Measurements from ENCODE around the gene MS4A7. TPM values are rescaled to one million over a fixed set of nuclear protein-coding genes. Genes with fewer than 3 reads are reported as not detected.
A peak's percentile ranks its signal among the peaks of the same experiment; 100 is the strongest.
"Not testable (repeated sequence)": the region's sequence is repeated elsewhere in the genome, so short reads cannot be mapped to it uniquely, and the experiment has no call there.

Gene MS4A7
- total RNA-seq, 2 experiments from 2014 or later: 0.54 to 2.4 TPM

DNA sequence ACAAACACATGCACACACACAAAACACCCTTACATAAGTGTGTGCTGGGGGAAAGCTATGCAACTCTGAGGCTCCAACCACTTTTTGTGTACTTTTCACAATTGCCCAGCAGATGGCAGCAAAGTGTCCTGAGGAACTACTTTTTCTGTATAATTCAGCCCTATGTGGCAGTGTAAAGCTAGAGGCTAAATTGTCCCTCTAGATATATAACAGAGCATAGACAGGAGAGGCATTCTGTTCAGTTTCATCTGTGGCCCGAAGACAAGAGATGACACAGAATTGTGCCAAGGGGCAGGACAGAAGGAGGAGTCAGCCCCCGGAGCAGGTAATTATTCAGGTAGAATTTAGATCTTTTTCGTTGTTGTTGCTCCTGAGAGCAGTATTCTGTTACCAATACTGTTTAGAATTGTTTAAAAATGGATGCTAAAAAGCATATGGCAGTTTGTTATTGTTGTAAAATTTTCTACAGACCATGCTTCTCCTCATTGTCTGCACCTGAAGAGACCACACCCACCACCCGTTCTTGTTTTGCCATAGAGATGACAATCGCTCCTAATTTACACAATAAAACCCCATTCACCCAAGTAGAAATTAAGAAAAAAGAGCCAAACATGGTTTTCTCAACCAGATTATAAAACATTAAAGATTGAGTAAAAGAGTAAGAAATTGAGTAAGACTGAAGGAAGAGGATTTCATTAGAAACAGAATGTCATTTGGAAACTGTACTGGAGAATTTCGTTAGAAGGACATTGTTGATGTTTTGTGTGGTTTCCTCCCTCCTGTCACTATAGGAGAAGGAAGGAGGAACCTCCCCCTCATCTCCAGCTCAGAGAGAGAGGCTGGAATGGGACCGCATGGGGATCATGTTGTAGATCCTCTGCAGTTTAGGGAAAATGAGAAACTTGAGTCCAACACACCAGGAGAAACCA, 14.5 kb upstream of the MS4A7 start:
- Histone ChIP-seq H3K27ac (ENCODE audit: low read depth, low read length, poor library complexity, severe bottlenecking) (peak overlapping the region; percentile 43), H4K20me1 (ENCODE audit: insufficient read depth, low read length) (no peaks in the 10 kb centered on the region), H3K9me3 (ENCODE audit: low read length) (peaks cover 33% of the 10 kb centered on the region), H3K36me3 (ENCODE audit: insufficient read depth, low read length) (peaks cover 5% of the 10 kb centered on the region; the same call in 1 of the 2 replicates), H3K4me2 (ENCODE audit: low read length) (peak overlapping the region; percentile 62), H3K79me2 (ENCODE audit: insufficient read depth, low read depth, low read length) (no peaks in the 10 kb centered on the region), H3K9me2 (ENCODE audit: insufficient read depth, low read length) (no peaks in the 10 kb centered on the region), H2AFZ (ENCODE audit: low read length) (peak overlapping the region; percentile 58; the same call in 1 of the 2 replicates), H3K4me3 (ENCODE audit: low read depth, low read length, poor library complexity, severe bottlenecking) (peak overlapping the region; percentile 25), H3K4me1 (ENCODE audit: insufficient read depth, low read length, poor library complexity, severe bottlenecking) (peaks cover 51% of the 10 kb centered on the region)
- intact Hi-C loops (cut with micrococcal nuclease; ENCODE audit: unreplicated experiment): loop anchor here (1.0 to 2.0 kb wide), 4 partner anchors 91 to 254 kb away; partner anchors contain the start of gene MS4A1
- TF ChIP-seq EZH2phosphoT487 (IDR thresholded peaks at IDR 0.05; ENCODE audit: borderline replicate concordance, low read depth, low read length): no peak
- TF ChIP-seq, protein P1, sequence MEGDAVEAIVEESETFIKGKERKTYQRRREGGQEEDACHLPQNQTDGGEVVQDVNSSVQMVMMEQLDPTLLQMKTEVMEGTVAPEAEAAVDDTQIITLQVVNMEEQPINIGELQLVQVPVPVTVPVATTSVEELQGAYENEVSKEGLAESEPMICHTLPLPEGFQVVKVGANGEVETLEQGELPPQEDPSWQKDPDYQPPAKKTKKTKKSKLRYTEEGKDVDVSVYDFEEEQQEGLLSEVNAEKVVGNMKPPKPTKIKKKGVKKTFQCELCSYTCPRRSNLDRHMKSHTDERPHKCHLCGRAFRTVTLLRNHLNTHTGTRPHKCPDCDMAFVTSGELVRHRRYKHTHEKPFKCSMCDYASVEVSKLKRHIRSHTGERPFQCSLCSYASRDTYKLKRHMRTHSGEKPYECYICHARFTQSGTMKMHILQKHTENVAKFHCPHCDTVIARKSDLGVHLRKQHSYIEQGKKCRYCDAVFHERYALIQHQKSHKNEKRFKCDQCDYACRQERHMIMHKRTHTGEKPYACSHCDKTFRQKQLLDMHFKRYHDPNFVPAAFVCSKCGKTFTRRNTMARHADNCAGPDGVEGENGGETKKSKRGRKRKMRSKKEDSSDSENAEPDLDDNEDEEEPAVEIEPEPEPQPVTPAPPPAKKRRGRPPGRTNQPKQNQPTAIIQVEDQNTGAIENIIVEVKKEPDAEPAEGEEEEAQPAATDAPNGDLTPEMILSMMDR (conservative IDR thresholded peaks at IDR 0.05; ENCODE audit: low read length): peak; percentile 96
- ChIA-PET CTCF (ENCODE audit: unreplicated experiment) (interaction anchor here (0.6 to 3.5 kb wide), 9 partner anchors 15 to 249 kb away, joined by 3 to 26 read pairs (median 4); partner anchors contain the start of genes MS4A1 and MS4A12), POLR2A (interaction anchor here (0.6 to 3.0 kb wide), 11 partner anchors 14 to 246 kb away, joined by 3 to 18 read pairs (median 3); partner anchors contain the start of genes MS4A1 and MS4A7)
- TSS peak; percentile 89 for BruUV-seq (replicated peaks)
- DNase-seq (ENCODE audit: low spot score): peak; percentile 91

DNA sequence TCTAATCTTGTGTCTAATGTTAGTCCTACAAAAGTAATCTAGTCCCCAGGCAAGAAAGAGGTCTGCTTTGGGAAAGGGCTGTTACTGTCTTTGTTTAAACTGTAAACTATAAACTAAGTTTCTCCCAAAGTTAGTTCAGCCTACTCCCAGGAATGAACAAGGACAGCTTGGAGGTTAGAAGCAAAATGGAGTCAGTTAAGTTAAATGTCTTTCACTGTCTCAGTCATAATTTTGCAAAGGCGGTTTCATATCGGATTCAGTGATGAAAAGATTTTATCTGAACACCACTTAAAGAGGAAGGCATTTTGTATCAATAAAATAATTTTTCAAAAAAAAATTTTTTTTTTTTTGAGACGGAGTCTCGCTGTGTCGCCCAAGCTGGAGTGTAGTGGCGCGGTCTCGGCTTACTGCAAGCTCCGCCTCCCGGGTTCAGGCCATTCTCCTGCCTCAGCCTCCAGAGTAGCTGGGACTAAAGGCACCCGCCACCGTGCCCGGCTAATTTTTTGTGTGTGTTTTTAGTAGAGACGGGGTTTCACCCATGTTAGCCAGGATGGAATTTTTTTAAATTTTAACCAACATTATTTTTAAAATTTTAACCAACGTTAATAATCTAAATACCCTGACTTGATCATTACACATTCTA, 11.9 kb upstream of the MS4A7 start:
- H2AFZ ChIP-seq (ENCODE audit: low read length); intact Hi-C loops (cut with micrococcal nuclease; ENCODE audit: unreplicated experiment); H4K20me1 ChIP-seq (ENCODE audit: insufficient read depth, low read length); H3K36me3 ChIP-seq (ENCODE audit: insufficient read depth, low read length); H3K9me2 ChIP-seq (ENCODE audit: insufficient read depth, low read length); H3K9me3 ChIP-seq (ENCODE audit: low read length); H3K4me3 ChIP-seq (ENCODE audit: low read depth, low read length, poor library complexity, severe bottlenecking); CTCF ChIA-PET (ENCODE audit: unreplicated experiment); BruUV-seq (replicated peaks); H3K79me2 ChIP-seq (ENCODE audit: insufficient read depth, low read depth, low read length); DNase-seq (ENCODE audit: low spot score): not testable (repeated sequence)
- H3K4me1 ChIP-seq (ENCODE audit: insufficient read depth, low read length, poor library complexity, severe bottlenecking): peaks cover 51% of the 10 kb centered on the region
- POLR2A ChIA-PET: interaction anchor here (0.6 to 3.5 kb wide), 8 partner anchors 12 to 117 kb away, joined by 3 to 30 read pairs (median 4); partner anchors contain the start of genes MS4A1 and MS4A7
- H3K4me2 ChIP-seq (ENCODE audit: low read length): peak overlapping the region; percentile 54
- H3K27ac ChIP-seq (ENCODE audit: low read depth, low read length, poor library complexity, severe bottlenecking): peak overlapping the region; percentile 38

DNA sequence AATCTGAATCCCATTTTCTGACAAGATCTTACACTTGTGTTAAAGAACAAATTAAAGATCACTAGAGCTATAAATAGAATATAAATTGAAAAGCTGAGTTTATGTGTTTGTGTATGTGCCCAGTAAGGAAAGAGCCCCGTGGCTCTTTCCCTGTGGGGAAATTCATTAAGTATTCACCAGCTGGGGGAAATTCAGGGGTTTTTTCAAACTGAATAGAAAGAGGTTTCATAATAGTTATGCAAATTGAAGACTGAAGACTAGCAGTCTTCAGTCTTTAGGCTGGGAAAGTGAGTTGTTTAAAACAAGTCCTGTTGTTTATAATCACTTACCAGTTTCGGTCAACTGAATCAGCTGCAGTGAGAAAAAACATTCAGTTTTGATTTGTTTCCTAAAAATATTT, 11.3 kb upstream of the MS4A7 start:
- Histone ChIP-seq H3K36me3 (ENCODE audit: insufficient read depth, low read length) (no peaks in the 10 kb centered on the region; the same call in 1 of the 2 replicates), H3K9me3 (ENCODE audit: low read length) (peaks cover 4% of the 10 kb centered on the region; the same call in 1 of the 2 replicates), H4K20me1 (ENCODE audit: insufficient read depth, low read length) (no peaks in the 10 kb centered on the region), H3K4me2 (ENCODE audit: low read length) (peak overlapping the region; percentile 54), H3K27ac (ENCODE audit: low read depth, low read length, poor library complexity, severe bottlenecking) (peak overlapping the region; percentile 38), H2AFZ (ENCODE audit: low read length) (peak overlapping the region; percentile 64), H3K4me3 (ENCODE audit: low read depth, low read length, poor library complexity, severe bottlenecking) (peak overlapping the region; percentile 12), H3K4me1 (ENCODE audit: insufficient read depth, low read length, poor library complexity, severe bottlenecking) (peaks cover 51% of the 10 kb centered on the region), H3K79me2 (ENCODE audit: insufficient read depth, low read depth, low read length) (no peaks in the 10 kb centered on the region), H3K9me2 (ENCODE audit: insufficient read depth, low read length) (no peaks in the 10 kb centered on the region)
- intact Hi-C loops (cut with micrococcal nuclease; ENCODE audit: unreplicated experiment): loop anchor here (1.0 kb wide), 1 partner anchor 88 kb away; the partner anchor contains the start of gene MS4A1
- no peak for TF ChIP-seq EZH2phosphoT487 (IDR thresholded peaks at IDR 0.05; ENCODE audit: borderline replicate concordance, low read depth, low read length)
- TF ChIP-seq, protein P1 (conservative IDR thresholded peaks at IDR 0.05; ENCODE audit: low read length): no peak
- no TSS peak for BruUV-seq (replicated peaks)
- ChIA-PET CTCF (ENCODE audit: unreplicated experiment) (interaction anchor here (1.1 kb wide), 1 partner anchor 89 kb away, joined by 3 read pairs; the partner anchor contains the start of gene MS4A1), POLR2A (interaction anchor here (0.6 to 3.5 kb wide), 11 partner anchors 11 to 117 kb away, joined by 3 to 30 read pairs (median 4); partner anchors contain the start of genes MS4A1 and MS4A7)
- peak; percentile 63 for DNase-seq (ENCODE audit: low spot score)

Data from OCI-LY7 (cell line).